Caki2 (cell line): ENCODE results near the gene DDX3Y. TPM values are rescaled to one million over a fixed set of nuclear protein-coding genes. Genes with fewer than 3 reads are reported as not detected.
A peak's percentile ranks its signal among the peaks of the same experiment; 100 is the strongest.

Experiments
- DNase-seq: peaks from one replicate; pipeline ENCODE4 v3.0.0-alpha.2; 2015; ENCODE audit warnings: low read depth
- in situ Hi-C: cut with HindIII; loops from 2 replicates; pipeline ENCODE4 v1.10.0; 2016; ENCODE audit warnings: low sequenced_read_pairs, low pct_unique_long_range_greater_than_20kb, mixed read lengths
- total RNA-seq: library from RNA; depleted of rRNA; stranded (reverse); fragments of >200 nt; shearing (Covaris generic); gene quantifications from 2 replicates; pipeline ENCODE4 v1.2.3, GENCODE V29; 2014; ENCODE audit warnings: low replicate concordance; rRNA removed

Gene DDX3Y
- 41.2 and 41.6 TPM in 2 replicates for total RNA-seq

DNA sequence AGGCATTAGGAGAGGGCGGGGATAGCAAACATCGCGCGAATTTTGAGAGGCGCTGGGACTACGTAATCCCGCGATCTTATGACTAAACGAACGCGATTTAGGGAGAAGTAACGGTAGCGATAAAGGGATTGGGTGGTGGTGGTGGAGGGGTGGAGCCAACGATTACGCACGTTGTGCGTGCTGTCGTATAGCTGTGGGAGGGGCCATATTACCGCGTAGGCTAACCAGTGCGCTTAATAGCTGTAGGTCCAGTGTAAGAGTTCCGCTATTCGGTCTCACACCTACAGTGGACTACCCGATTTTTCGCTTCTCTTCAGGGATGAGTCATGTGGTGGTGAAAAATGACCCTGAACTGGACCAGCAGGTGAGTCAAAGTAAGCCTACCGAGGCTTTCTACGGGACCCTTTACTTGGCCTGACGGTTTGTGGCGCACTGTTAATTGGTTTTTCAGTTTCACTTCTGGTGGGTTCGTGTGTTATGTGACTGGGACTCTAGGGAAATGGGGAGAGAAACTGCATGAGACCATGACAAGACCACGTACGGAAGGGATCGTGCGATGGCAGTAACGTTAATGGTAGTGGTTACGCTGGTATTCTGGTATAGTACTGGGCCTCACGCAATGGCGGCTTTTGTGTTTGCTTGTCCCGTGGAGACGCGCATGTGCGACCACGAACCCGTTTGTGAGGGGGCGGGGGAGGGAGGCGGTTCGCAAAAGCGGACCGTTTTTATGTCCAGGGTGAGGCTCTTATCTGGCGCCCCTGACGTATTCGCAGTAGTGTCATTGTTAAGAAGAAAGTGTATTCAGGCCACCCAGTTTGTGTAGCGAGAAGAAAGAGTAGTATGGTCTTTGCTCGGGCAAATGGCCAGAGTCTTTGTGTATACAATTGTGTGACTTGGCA is at the start of gene DDX3Y:
DDX3Y (plus strand) TSS at position 251 of the 899 bp plus-strand sequence; CDS start at position 320, 69 bp downstream.
- in situ Hi-C loops, result no loop called here
- peak; percentile 75 for DNase-seq

GRCh38 chrY:12855791-12856275 is 48.8 kb upstream of the DDX3Y start:
- in situ Hi-C loops, result no loop called here
- DNase-seq, result no peak

GRCh38 chrY:12867960-12868359 is 36.7 kb upstream of the DDX3Y start:
- in situ Hi-C loops, result no loop called here
- DNase-seq, result no peak

- in situ Hi-C loops, result no loop called here
- DNase-seq, result no peak
Observed at GRCh38 chrY:12896973-12897372, 7.7 kb upstream of the DDX3Y start.

- in situ Hi-C loops, result no loop called here
- DNase-seq, result no peak
Observed at GRCh38 chrY:12898604-12899003, 6.1 kb upstream of the DDX3Y start.

DNA sequence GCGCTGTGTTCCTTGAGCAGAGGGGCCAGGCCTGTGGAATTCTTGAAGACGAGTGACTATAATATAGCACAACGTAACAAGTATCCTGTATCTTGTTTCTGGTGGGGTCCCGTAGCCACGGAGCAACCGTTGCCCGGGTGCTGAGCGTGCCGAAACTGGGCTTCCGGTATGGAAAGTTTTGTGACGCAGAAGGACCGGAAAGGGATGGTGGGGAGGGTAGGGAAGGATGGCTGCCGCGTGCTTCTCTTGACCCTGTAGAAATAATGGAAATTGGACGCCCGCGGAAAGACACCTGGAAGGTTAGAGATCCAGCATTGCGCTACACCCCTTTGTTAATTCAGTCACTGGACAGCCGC is 827 bp downstream of the DDX3Y start:
- in situ Hi-C loops, result no loop called here
- peak; percentile 46 for DNase-seq

GRCh38 chrY:12905895-12906294 is 1.2 kb downstream of the DDX3Y start:
- in situ Hi-C loops, result no loop called here
- DNase-seq, result no peak

- DNase-seq, result no peak
- in situ Hi-C loops, result no loop called here
Observed at GRCh38 chrY:12913541-12913940, 8.9 kb downstream of the DDX3Y start.

- no peak for DNase-seq
- in situ Hi-C loops, result no loop called here
Observed at GRCh38 chrY:12928043-12928442, 23.4 kb downstream of the DDX3Y start.

GRCh38 chrY:12941725-12942687 is 37.3 kb downstream of the DDX3Y start:
- in situ Hi-C loops, result no loop called here
- DNase-seq, result no peak

Other genes with a start within 250 kb of the DDX3Y start
- gene USP9Y, start 203.6 kb upstream of the DDX3Y start, total RNA-seq, result 2.7 and 4.7 TPM in 2 replicates